ENCODE measurements around the gene HMGCR. TPM values are rescaled to one million over a fixed set of nuclear protein-coding genes. Genes with fewer than 3 reads are reported as not detected.

The HMGCR gene
- total and polyA plus RNA-seq, 2 donors (not counting 3 experiments of a cell fraction or from before 2014, with no cell fraction given), result 39.6 to 104 TPM

DNA sequence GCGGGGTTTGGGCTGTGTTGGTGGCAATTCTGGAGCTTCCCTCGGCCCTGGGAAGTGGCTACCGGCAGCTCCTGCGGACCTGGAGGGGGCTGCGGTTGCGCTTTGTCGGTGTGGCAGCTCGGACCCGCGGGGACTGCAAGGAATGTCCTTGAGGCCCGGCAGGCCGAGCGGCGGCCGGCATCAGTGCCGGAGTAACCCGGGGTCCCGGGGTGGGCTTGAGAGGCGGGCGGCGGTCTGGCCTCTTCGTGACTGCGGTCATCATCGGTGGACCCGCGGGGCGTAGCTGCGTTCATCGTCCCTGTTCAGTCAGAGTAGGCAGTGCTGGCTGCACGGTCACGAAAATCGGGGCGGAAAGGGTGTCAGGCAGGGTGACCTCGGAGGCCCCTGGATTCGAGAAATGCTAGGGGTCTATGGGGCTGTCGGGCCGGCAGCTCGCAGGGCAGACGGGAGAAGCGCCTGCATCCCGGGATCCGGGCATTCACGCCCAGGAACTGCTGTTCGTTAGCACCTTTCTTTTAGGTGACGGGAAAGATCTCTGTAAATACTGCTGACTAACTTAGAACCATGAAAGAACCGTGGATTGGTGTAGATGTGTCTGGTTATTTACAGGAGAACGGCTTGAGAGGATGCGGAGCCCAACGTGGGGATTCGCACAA lies 474 bp downstream of the HMGCR start:
- BruUV-seq (replicated peaks), result no TSS peak
- Histone ChIP-seq H2AFZ (ENCODE audit: low read depth, low read length) (peak overlapping the region; percentile 16), H4K20me1 (replicated peaks; ENCODE audit: control insufficient read depth, extremely low read depth, insufficient read depth, low read length) (peaks cover 2% of the 10 kb centered on the region), H3K9me3 (replicated peaks; ENCODE audit: control insufficient read depth, insufficient read depth, low read length) (no peaks in the 10 kb centered on the region), H3K4me2 (ENCODE audit: insufficient read depth, low read length) (peak overlapping the region; percentile 95), H3K4me3 (replicated peaks in 1 of 3; ENCODE audit: insufficient read depth in 1 of 3, low read depth in 1 of 3, low read length in 3 of 3) (peak overlapping the region; percentile 69 to 97 (median 82)), H3K9ac (replicated peaks; ENCODE audit: extremely low read depth, insufficient read depth, low read length) (peak overlapping the region; percentile 60), H3K36me3 (ENCODE audit: control insufficient read depth in 2 of 2, extremely low read depth in 1 of 2, insufficient read depth in 2 of 2, low read length in 2 of 2) (peaks cover 0 to 2% of the 10 kb centered on the region in 2 experiments), H3K27me3 (ENCODE audit: control insufficient read depth in 2 of 2, insufficient read depth in 2 of 2, low read length in 2 of 2) (no peaks in the 10 kb centered on the region), H3K79me2 (ENCODE audit: control insufficient read depth, insufficient read depth, low read length) (peaks cover 51% of the 10 kb centered on the region), H3K9me1 (replicated peaks; ENCODE audit: control insufficient read depth, extremely low read depth, insufficient read depth, low read length) (no peaks in the 10 kb centered on the region), H3K27ac (ENCODE audit: insufficient read depth, low read depth, low read length) (peak overlapping the region; percentile 60), H3K4me1 (ENCODE audit: control insufficient read depth, extremely low read depth, insufficient read depth, low read length) (peaks cover 26% of the 10 kb centered on the region)
- TF ChIP-seq FOS (IDR thresholded peaks at IDR 0.05; ENCODE audit: borderline replicate concordance, insufficient read depth, low read length) (no peak), POLR2A (IDR thresholded peaks at IDR 0.05; ENCODE audit: low read depth, low read length) (no peak), GATA2 (IDR thresholded peaks at IDR 0.05; ENCODE audit: insufficient read depth, insufficient read length, low read depth, low read length) (no peak), POLR2AphosphoS5 (IDR thresholded peaks at IDR 0.05; ENCODE audit: insufficient read depth, low read depth, low read length) (no peak)
- ChIA-PET POLR2A (interaction anchor here (0.6 to 1.1 kb wide), 7 partner anchors 8 to 380 kb away, joined by 3 to 5 read pairs (median 3); partner anchors contain the start of genes ANKRD31, CERT1, POC5 and POLK), CTCF (interaction anchor here (0.8 to 2.0 kb wide), 12 partner anchors 14 to 412 kb away, joined by 3 to 15 read pairs (median 4); partner anchors contain the start of genes ANKRD31, POC5 and POLK)
- dilution Hi-C loops (cut with MboI; ENCODE audit: extremely low pct_ligation_motif_present, low sequenced_read_pairs), result no loop called here
- intact Hi-C loops (cut with micrococcal nuclease), result loop anchor here (1.0 to 5.0 kb wide), 7 partner anchors 101 to 1365 kb away; partner anchors contain the start of genes ANKRD31, CERT1, GFM2 and NSA2
- DNase-seq (ENCODE audit: low read depth, low spot score) (peak; percentile 35), FAIRE-seq (no peak)

DNA sequence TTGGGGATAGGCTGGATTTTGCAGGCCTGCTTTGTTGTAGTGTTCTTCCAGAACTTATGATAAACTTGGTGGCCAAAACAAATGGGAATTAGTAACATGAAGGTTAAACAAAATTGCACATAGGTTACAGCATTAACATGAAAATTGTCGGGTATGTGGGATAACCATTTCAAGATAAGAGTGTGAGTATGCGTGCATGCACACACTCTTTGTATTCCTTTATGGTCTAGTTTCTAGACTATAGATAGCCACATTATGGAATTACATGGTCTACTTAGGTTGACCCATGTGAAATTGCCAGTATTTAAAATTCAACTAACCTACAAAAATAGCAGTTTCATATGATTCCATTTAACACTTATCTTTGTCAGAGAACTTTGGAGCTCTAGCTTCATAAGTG lies 1.4 kb downstream of the HMGCR start:
- no peak for DNase-seq (ENCODE audit: low read depth, low spot score)
- TF ChIP-seq, protein P1, sequence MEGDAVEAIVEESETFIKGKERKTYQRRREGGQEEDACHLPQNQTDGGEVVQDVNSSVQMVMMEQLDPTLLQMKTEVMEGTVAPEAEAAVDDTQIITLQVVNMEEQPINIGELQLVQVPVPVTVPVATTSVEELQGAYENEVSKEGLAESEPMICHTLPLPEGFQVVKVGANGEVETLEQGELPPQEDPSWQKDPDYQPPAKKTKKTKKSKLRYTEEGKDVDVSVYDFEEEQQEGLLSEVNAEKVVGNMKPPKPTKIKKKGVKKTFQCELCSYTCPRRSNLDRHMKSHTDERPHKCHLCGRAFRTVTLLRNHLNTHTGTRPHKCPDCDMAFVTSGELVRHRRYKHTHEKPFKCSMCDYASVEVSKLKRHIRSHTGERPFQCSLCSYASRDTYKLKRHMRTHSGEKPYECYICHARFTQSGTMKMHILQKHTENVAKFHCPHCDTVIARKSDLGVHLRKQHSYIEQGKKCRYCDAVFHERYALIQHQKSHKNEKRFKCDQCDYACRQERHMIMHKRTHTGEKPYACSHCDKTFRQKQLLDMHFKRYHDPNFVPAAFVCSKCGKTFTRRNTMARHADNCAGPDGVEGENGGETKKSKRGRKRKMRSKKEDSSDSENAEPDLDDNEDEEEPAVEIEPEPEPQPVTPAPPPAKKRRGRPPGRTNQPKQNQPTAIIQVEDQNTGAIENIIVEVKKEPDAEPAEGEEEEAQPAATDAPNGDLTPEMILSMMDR (IDR thresholded peaks at IDR 0.05; ENCODE audit: extremely low read depth in 1 of 2, insufficient read depth in 1 of 2, low read depth in 1 of 2, low read length in 2 of 2), result no peak
- no peak for TF ChIP-seq GATA2 (IDR thresholded peaks at IDR 0.05; ENCODE audit: insufficient read depth, insufficient read length, low read depth, low read length)
- no peak for TF ChIP-seq FOS (IDR thresholded peaks at IDR 0.05; ENCODE audit: borderline replicate concordance, insufficient read depth, low read length)
- TF ChIP-seq POLR2AphosphoS5 (IDR thresholded peaks at IDR 0.05; ENCODE audit: insufficient read depth, low read depth, low read length), result no peak
- TF ChIP-seq, protein P2, sequence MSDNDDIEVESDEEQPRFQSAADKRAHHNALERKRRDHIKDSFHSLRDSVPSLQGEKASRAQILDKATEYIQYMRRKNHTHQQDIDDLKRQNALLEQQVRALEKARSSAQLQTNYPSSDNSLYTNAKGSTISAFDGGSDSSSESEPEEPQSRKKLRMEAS (IDR thresholded peaks at IDR 0.05; ENCODE audit: insufficient read depth, insufficient read length), result no peak
- no peak for TF ChIP-seq EZH2 (IDR thresholded peaks at IDR 0.05; ENCODE audit: borderline replicate concordance, low read depth, low read length, severe bottlenecking)
- TF ChIP-seq JUN (IDR thresholded peaks at IDR 0.05; ENCODE audit: borderline replicate concordance, insufficient read depth, insufficient read length, low read depth), result no peak
- TF ChIP-seq POLR2A (IDR thresholded peaks at IDR 0.05; ENCODE audit: low read depth, low read length), result no peak
- TF ChIP-seq MYC (IDR thresholded peaks at IDR 0.05; ENCODE audit: low read depth, low read length), result no peak
- H3K9ac ChIP-seq (replicated peaks; ENCODE audit: extremely low read depth, insufficient read depth, low read length), result peak overlapping the region; percentile 60
- peaks cover 0 to 3% of the 10 kb centered on the region in 2 experiments for H3K36me3 ChIP-seq (ENCODE audit: control insufficient read depth in 2 of 2, extremely low read depth in 1 of 2, insufficient read depth in 2 of 2, low read length in 2 of 2)
- dilution Hi-C loops (cut with MboI; ENCODE audit: extremely low pct_ligation_motif_present, low sequenced_read_pairs), result no loop called here
- no peak overlapping the region for H3K27ac ChIP-seq (ENCODE audit: insufficient read depth, low read depth, low read length)
- H2AFZ ChIP-seq (ENCODE audit: low read depth, low read length), result no peak overlapping the region
- H3K27me3 ChIP-seq (ENCODE audit: control insufficient read depth in 2 of 2, insufficient read depth in 2 of 2, low read length in 2 of 2), result no peaks in the 10 kb centered on the region
- peak overlapping the region; percentile 95 for H3K4me2 ChIP-seq (ENCODE audit: insufficient read depth, low read length)
- H3K79me2 ChIP-seq (ENCODE audit: control insufficient read depth, insufficient read depth, low read length), result peaks cover 59% of the 10 kb centered on the region
- no peaks in the 10 kb centered on the region for H3K9me3 ChIP-seq (replicated peaks; ENCODE audit: control insufficient read depth, insufficient read depth, low read length)
- H3K4me1 ChIP-seq (ENCODE audit: control insufficient read depth, extremely low read depth, insufficient read depth, low read length), result peaks cover 26% of the 10 kb centered on the region
- intact Hi-C loops (cut with micrococcal nuclease), result loop anchor here (5.0 kb wide), 2 partner anchors 344 to 1364 kb away; no protein-coding TSS in a partner anchor
- ChIA-PET POLR2A (no interaction called here), CTCF (interaction anchor here (0.9 kb wide), 1 partner anchor 343 kb away, joined by 3 read pairs; no protein-coding TSS in a partner anchor)
- no peaks in the 10 kb centered on the region for H3K9me1 ChIP-seq (replicated peaks; ENCODE audit: control insufficient read depth, extremely low read depth, insufficient read depth, low read length)
- FAIRE-seq, result no peak
- H3K4me3 ChIP-seq (replicated peaks in 1 of 3; ENCODE audit: insufficient read depth in 1 of 3, low read depth in 1 of 3, low read length in 3 of 3), result peak overlapping the region; percentile 69 to 97 (median 82)
- BruUV-seq (replicated peaks), result TSS peak; percentile 41
- H4K20me1 ChIP-seq (replicated peaks; ENCODE audit: control insufficient read depth, extremely low read depth, insufficient read depth, low read length), result peaks cover 2% of the 10 kb centered on the region

Data from endothelial cell of umbilical vein (primary cell).